ENCODE results near the gene STARD3. TPM values are rescaled to one million over a fixed set of nuclear protein-coding genes. Genes with fewer than 3 reads are reported as not detected.
A peak's percentile ranks its signal among the peaks of the same experiment; 100 is the strongest.

Gene STARD3
- total RNA-seq, 4 donors from 2014 or later, result 27.5 to 47.3 (median 38.6) TPM

GRCh38 chr17:39624313-39624712 is 12.6 kb upstream of the STARD3 start:
- Histone ChIP-seq H3K36me3 (no peaks in the 10 kb centered on the region), H3K27me3 (peaks cover 0 to 68% (median 22%) of the 10 kb centered on the region in 4 donors), H3K27ac (replicated peaks in 1 of 4) (no peak overlapping the region), H3K4me3 (no peak overlapping the region), H3K4me1 (peaks cover 11 to 36% (median 29%) of the 10 kb centered on the region in 4 donors), H3K9me3 (no peaks in the 10 kb centered on the region)
- intact Hi-C loops (cut with DNase I), result loop anchor here (5.0 kb wide), 1 partner anchor 103 kb away; no protein-coding TSS in a partner anchor
- no peak for DNase-seq (ENCODE audit: extremely low spot score)
- WGBS, result 78% methylated on average over 8 of the region's 8 CpGs
- TF ChIP-seq CTCF (IDR thresholded peaks at IDR 0.05) (no peak), POLR2A (IDR thresholded peaks at IDR 0.05; ENCODE audit: low read depth) (no peak), EP300 (IDR thresholded peaks at IDR 0.05) (no peak), POLR2AphosphoS5 (IDR thresholded peaks at IDR 0.05) (no peak)

- Histone ChIP-seq H3K27ac (replicated peaks in 1 of 4) (no peak overlapping the region), H3K4me1 (peaks cover 11 to 36% (median 29%) of the 10 kb centered on the region in 4 donors), H3K36me3 (no peaks in the 10 kb centered on the region), H3K4me3 (no peak overlapping the region), H3K27me3 (peaks cover 0 to 77% (median 25%) of the 10 kb centered on the region in 4 donors), H3K9me3 (no peaks in the 10 kb centered on the region)
- intact Hi-C loops (cut with DNase I), result no loop called here
- 87% methylated on average over 5 of the region's 5 CpGs for WGBS
- no peak for TF ChIP-seq EP300 (IDR thresholded peaks at IDR 0.05)
- TF ChIP-seq POLR2A (IDR thresholded peaks at IDR 0.05; ENCODE audit: low read depth), result no peak
- no peak for TF ChIP-seq POLR2AphosphoS5 (IDR thresholded peaks at IDR 0.05)
- no peak for TF ChIP-seq CTCF (IDR thresholded peaks at IDR 0.05)
- no peak for DNase-seq (ENCODE audit: extremely low spot score)
Observed at GRCh38 chr17:39625198-39625785, 11.7 kb upstream of the STARD3 start.

GRCh38 chr17:39626171-39627046 is 10.5 kb upstream of the STARD3 start, which contains the start of gene PPP1R1B:
PPP1R1B (plus strand) TSS chr17:39626952; CDS start chr17:39627393, 441 bp downstream.
- intact Hi-C loops (cut with DNase I), result no loop called here
- Histone ChIP-seq H3K27ac (replicated peaks in 1 of 4) (peak within 1 kb of the TSS in 3 of 4 donors; percentile 1 to 50 (median 26)), H3K4me3 (peak within 1 kb of the TSS; percentile 27 to 56 (median 41))

More at GRCh38 chr17:39626171-39627046, 10.5 kb upstream of the STARD3 start, which contains the start of gene PPP1R1B:
- peaks cover 11 to 36% (median 29%) of the 10 kb centered on the region in 4 donors for H3K4me1 ChIP-seq
- TF ChIP-seq EP300 (IDR thresholded peaks at IDR 0.05) (no peak), CTCF (IDR thresholded peaks at IDR 0.05) (no peak), POLR2AphosphoS5 (IDR thresholded peaks at IDR 0.05) (no peak), POLR2A (IDR thresholded peaks at IDR 0.05; ENCODE audit: low read depth) (no peak)
- 13% methylated on average over 29 of the region's 29 CpGs for WGBS
- no peaks in the 10 kb centered on the region for H3K36me3 ChIP-seq
- no peak for DNase-seq (ENCODE audit: extremely low spot score)
- peaks cover 0 to 83% (median 27%) of the 10 kb centered on the region in 4 donors for H3K27me3 ChIP-seq
- H3K9me3 ChIP-seq, result no peaks in the 10 kb centered on the region

All from esophagus muscularis mucosa (tissue), 4 donors.